Measurements from ENCODE around the gene GTF2H3.
"Not testable (repeated sequence)": the region's sequence is repeated elsewhere in the genome, so short reads cannot be mapped to it uniquely, and the experiment has no call there.

GTF2H3 gene

GRCh38 chr12:123633379-123634141 lies at the start of gene GTF2H3, which contains the start of gene EIF2B1:
GTF2H3 (plus strand) TSS chr12:123633829; CDS start chr12:123633860, 31 bp downstream.
EIF2B1 (minus strand) TSS chr12:123633686; CDS start chr12:123633557, 129 bp downstream.
- DNase-seq = peak; percentile 97

- no peak for DNase-seq
These were observed 41.7 kb upstream of the GTF2H3 start for GRCh38 chr12:123591702-123592481.

- no peak for DNase-seq
These were observed 37.9 kb upstream of the GTF2H3 start for GRCh38 chr12:123595729-123596128.

GRCh38 chr12:123597100-123597499 lies 36.5 kb upstream of the GTF2H3 start:
- no peak for DNase-seq

- DNase-seq = no peak
These were observed 35.1 kb upstream of the GTF2H3 start for GRCh38 chr12:123598522-123598921.

GRCh38 chr12:123599310-123599709 lies 34.3 kb upstream of the GTF2H3 start:
- DNase-seq = no peak

GRCh38 chr12:123599721-123600120 lies 33.9 kb upstream of the GTF2H3 start:
- DNase-seq = no peak

- DNase-seq = peak; percentile 89
These were observed 31.8 kb upstream of the GTF2H3 start, which contains the start of gene DDX55 for GRCh38 chr12:123601602-123602489. DDX55 (plus strand) TSS chr12:123602099; CDS start chr12:123602149, 50 bp downstream.

- DNase-seq = peak; percentile 56
These were observed 30.9 kb upstream of the GTF2H3 start for GRCh38 chr12:123602651-123603195.

GRCh38 chr12:123603495-123603894 lies 30.1 kb upstream of the GTF2H3 start:
- DNase-seq = not testable (repeated sequence)

- DNase-seq = no peak
These were observed 25.9 kb upstream of the GTF2H3 start for GRCh38 chr12:123607756-123608155.

- no peak for DNase-seq
These were observed 25.4 kb upstream of the GTF2H3 start for GRCh38 chr12:123608182-123608581.

- DNase-seq = no peak
These were observed 19.5 kb upstream of the GTF2H3 start for GRCh38 chr12:123614110-123614509.

GRCh38 chr12:123614531-123614930 lies 19.1 kb upstream of the GTF2H3 start:
- DNase-seq = no peak

GRCh38 chr12:123617144-123617543 lies 16.5 kb upstream of the GTF2H3 start:
- DNase-seq = no peak

GRCh38 chr12:123617580-123617979 lies 16.0 kb upstream of the GTF2H3 start:
- no peak for DNase-seq

- DNase-seq = no peak
These were observed 12.5 kb upstream of the GTF2H3 start for GRCh38 chr12:123621101-123621500.

GRCh38 chr12:123621619-123622530 lies 11.8 kb upstream of the GTF2H3 start:
- no peak for DNase-seq

GRCh38 chr12:123634142-123634561 lies 523 bp downstream of the GTF2H3 start:
- DNase-seq = no peak

- no peak for DNase-seq
These were observed 10.3 kb downstream of the GTF2H3 start for GRCh38 chr12:123643911-123644310.

- DNase-seq = no peak
These were observed 11.8 kb downstream of the GTF2H3 start for GRCh38 chr12:123645380-123645779.

Measured in inflammatory macrophage treated with lipopolysaccharide for 4 hours (primary cell).